K562 (cell line): ENCODE data around the gene YPEL1. TPM values are rescaled to one million over a fixed set of nuclear protein-coding genes. Genes with fewer than 3 reads are reported as not detected.

Experiments used
- ATF2 ChIP-seq: sonication (generic); formaldehyde crosslinking; IDR thresholded peaks from 2 replicates; pipeline ENCODE4 v1.8.1; 2022; ENCODE audit warnings: missing genetic modification reagents
- CTCF ChIP-seq, 3 experiments: IDR thresholded peaks in 2 of 3; conservative IDR thresholded peaks in 1 of 3; 2 replicates each; pipeline ENCODE4 v1.5.1; 2011 to 2012; ENCODE audit warnings: low read length in 3 of 3, mild to moderate bottlenecking in 3 of 3, control low read depth in 2 of 3, improper control_type of control experiment in 1 of 3, inconsistent platforms in 1 of 3, low read depth in 1 of 3, mixed read lengths in 1 of 3, moderate library complexity in 1 of 3; ENCODE audit not compliant: insufficient read depth in 2 of 3
- DACH1 ChIP-seq: fragments of 450-650 bp; IDR thresholded peaks from 2 replicates; pipeline ENCODE4 v1.6.1; 2018; ENCODE audit not compliant: partially characterized antibody
- MAZ ChIP-seq, 2 experiments: fragments of 450-650 bp in 1 of 2; sonication (generic) in 1 of 2; formaldehyde crosslinking; IDR thresholded peaks in 1 of 2; conservative IDR thresholded peaks in 1 of 2; 2 replicates each; pipeline versions ENCODE4 v1.4.0 to v1.5.0; 2020; ENCODE audit warnings: mild to moderate bottlenecking in 1 of 2, missing genetic modification reagents in 1 of 2
- NKRF ChIP-seq: fragments of 450-650 bp; IDR thresholded peaks from 2 replicates; pipeline ENCODE4 v1.6.1; 2016; ENCODE audit warnings: borderline replicate concordance
- POU5F1 ChIP-seq: fragments of 150-350 bp; IDR thresholded peaks from 2 replicates; pipeline ENCODE4 v1.6.1; 2014; ENCODE audit warnings: borderline replicate concordance, low read length, low read depth, mild to moderate bottlenecking; ENCODE audit not compliant: partially characterized antibody
- RBM15 ChIP-seq: fragments of 200-400 bp; formaldehyde crosslinking; IDR thresholded peaks from 2 replicates; pipeline ENCODE4 v1.6.1; 2018; ENCODE audit warnings: mild to moderate bottlenecking, low read length, moderate library complexity; ENCODE audit not compliant: insufficient read depth
- STAG1 ChIP-seq: sonication (generic); formaldehyde crosslinking; IDR thresholded peaks from 2 replicates; pipeline ENCODE4 v1.5.0; 2020; ENCODE audit warnings: missing genetic modification reagents, borderline replicate concordance
- polyA plus RNA-seq, 8 experiments: library from polyadenylated mRNA; depleted of rRNA in 4 of 8; stranded (reverse) in 5 of 8; unstranded in 3 of 8; fragments of >200 nt; fragmentation: Nextera tagmentation in 2 of 8; fragmentation: Illumina TruSeq in 1 of 8; extraction: Ambion mirVana in 2 of 8; extraction: Trizol in 1 of 8; gene quantifications; 2 replicates each; pipeline versions ENCODE4 v1.2.1 to v1.2.3, GENCODE V29; 2011 to 2014; ENCODE audit warnings: inconsistent platforms in 1 of 8, missing spikeins in 1 of 8
- total RNA-seq, 7 experiments: library from RNA; depleted of rRNA in 6 of 7; stranded (reverse); fragments of >200 nt in 6 of 7; fragmentation: Illumina TruSeq in 2 of 7; extraction: Trizol in 2 of 7; gene quantifications; 2 replicates each; pipeline versions ENCODE4 v1.2.1 to v1.2.3, GENCODE V29; 2011 to 2021; ENCODE audit warnings: low replicate concordance in 1 of 7
- TF ChIP-seq, protein P1 (sequence below), 3 experiments: fragments of 200-800 bp in 1 of 3; sonication (Bioruptor generic) in 1 of 3; sonication (generic) in 1 of 3; formaldehyde crosslinking in 1 of 3; IDR thresholded peaks; 2 replicates each; pipeline versions ENCODE4 v1.6.1 to v1.8.0; 2016 to 2022; ENCODE audit warnings: mild to moderate bottlenecking in 2 of 3, missing compliant biosample characterization in 2 of 3, missing genetic modification characterization in 2 of 3, missing genetic modification reagents in 1 of 3
- TF ChIP-seq, protein P2 (sequence below): fragments of 250-450 bp; sonication (Bioruptor Pico); IDR thresholded peaks from 2 replicates; pipeline ENCODE4 v1.5.1; 2021; ENCODE audit warnings: mild to moderate bottlenecking

Gene YPEL1
- total and polyA plus RNA-seq, 9 of the 15 experiments (the other 6 are each of a cell fraction or from before 2014, with no cell fraction given): 0.07 to 2.2 (median 0.46) TPM

GRCh38 chr22:21698430-21699329, 36.9 kb downstream of the YPEL1 start (continued):
- TF ChIP-seq CTCF (IDR thresholded peaks at IDR 0.05 in 2 of 3, conservative IDR thresholded peaks at IDR 0.05 in 1 of 3; ENCODE audit: insufficient read depth in 2 of 3, low read depth in 1 of 3, low read length in 3 of 3) (0 out of 6 replicates have a peak, but pooled peaks of 1 of the 3 experiments have one; percentile 6), DACH1 (no peak), MAZ (CRISPR knock-in tag; conservative IDR thresholded peaks at IDR 0.05 in 1 of 2, IDR thresholded peaks at IDR 0.05 in 1 of 2) (peak in 1 of 2 experiments; percentile 53; a peak in 1 of 4 replicates), NKRF (no peak), RBM15 (no peak), ATF2 (CRISPR knock-in tag) (no peak), POU5F1 (no peak), STAG1 (CRISPR knock-in tag) (no peak)
- TF ChIP-seq, protein P1, sequence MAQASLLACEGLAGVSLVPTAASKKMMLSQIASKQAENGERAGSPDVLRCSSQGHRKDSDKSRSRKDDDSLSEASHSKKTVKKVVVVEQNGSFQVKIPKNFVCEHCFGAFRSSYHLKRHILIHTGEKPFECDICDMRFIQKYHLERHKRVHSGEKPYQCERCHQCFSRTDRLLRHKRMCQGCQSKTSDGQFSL (CRISPR knock-in tag; IDR thresholded peaks at IDR 0.05): no peak
- TF ChIP-seq, protein P1 (tag; IDR thresholded peaks at IDR 0.05): no peak
- TF ChIP-seq, protein P2, sequence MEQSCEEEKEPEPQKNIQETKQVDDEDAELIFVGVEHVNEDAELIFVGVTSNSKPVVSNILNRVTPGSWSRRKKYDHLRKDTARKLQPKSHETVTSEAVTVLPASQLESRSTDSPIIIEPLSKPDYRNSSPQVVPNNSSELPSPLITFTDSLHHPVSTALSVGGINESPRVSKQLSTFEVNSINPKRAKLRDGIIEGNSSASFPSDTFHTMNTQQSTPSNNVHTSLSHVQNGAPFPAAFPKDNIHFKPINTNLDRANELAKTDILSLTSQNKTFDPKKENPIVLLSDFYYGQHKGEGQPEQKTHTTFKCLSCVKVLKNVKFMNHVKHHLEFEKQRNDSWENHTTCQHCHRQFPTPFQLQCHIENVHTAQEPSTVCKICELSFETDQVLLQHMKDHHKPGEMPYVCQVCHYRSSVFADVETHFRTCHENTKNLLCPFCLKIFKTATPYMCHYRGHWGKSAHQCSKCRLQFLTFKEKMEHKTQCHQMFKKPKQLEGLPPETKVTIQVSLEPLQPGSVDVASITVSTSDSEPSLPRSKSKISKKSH (CRISPR knock-in tag): no peak
